HEK293 (cell line): Measurements from ENCODE around the gene OVOL3.

Source experiments
- BCL11B ChIP-seq: fragments of 450-650 bp; formaldehyde crosslinking; IDR thresholded peaks from 2 replicates; pipeline ENCODE4 v1.5.1; 2016; ENCODE audit warnings: low read depth, missing biosample characterization, missing genetic modification characterization
- EGR2 ChIP-seq: fragments of 450-650 bp; formaldehyde crosslinking; IDR thresholded peaks from 2 replicates; pipeline ENCODE4 v1.5.1; 2016; ENCODE audit warnings: low read depth, missing biosample characterization, missing genetic modification characterization
- SCRT2 ChIP-seq: fragments of 450-650 bp; formaldehyde crosslinking; IDR thresholded peaks from 2 replicates; pipeline ENCODE4 v1.5.1; 2016; ENCODE audit warnings: missing biosample characterization, missing genetic modification characterization
- SP2 ChIP-seq: fragments of 450-650 bp; formaldehyde crosslinking; IDR thresholded peaks from 2 replicates; pipeline ENCODE4 v1.5.1; 2016; ENCODE audit warnings: missing biosample characterization, missing genetic modification characterization
- YY2 ChIP-seq: fragments of 450-650 bp; formaldehyde crosslinking; IDR thresholded peaks from 2 replicates; pipeline ENCODE4 v1.5.1; 2016; ENCODE audit warnings: missing biosample characterization, missing genetic modification characterization
- ZBTB48 ChIP-seq: fragments of 450-650 bp; formaldehyde crosslinking; IDR thresholded peaks from 2 replicates; pipeline ENCODE4 v1.5.1; 2016; ENCODE audit warnings: missing biosample characterization, missing genetic modification characterization
- ZBTB8A ChIP-seq: fragments of 450-650 bp; formaldehyde crosslinking; IDR thresholded peaks from 2 replicates; pipeline ENCODE4 v1.5.1; 2016; ENCODE audit warnings: missing biosample characterization, missing genetic modification characterization
- ZFP3 ChIP-seq: fragments of 450-650 bp; formaldehyde crosslinking; IDR thresholded peaks from 2 replicates; pipeline ENCODE4 v1.5.1; 2016; ENCODE audit warnings: low read depth, missing biosample characterization, missing genetic modification characterization
- ZFP69B ChIP-seq: fragments of 450-650 bp; formaldehyde crosslinking; IDR thresholded peaks from 2 replicates; pipeline ENCODE4 v1.5.1; 2016; ENCODE audit warnings: missing biosample characterization, missing genetic modification characterization
- ZNF335 ChIP-seq: fragments of 450-650 bp; formaldehyde crosslinking; conservative IDR thresholded peaks from 2 replicates; pipeline ENCODE4 v1.5.1; 2016; ENCODE audit warnings: missing biosample characterization, missing genetic modification characterization
- ZNF561 ChIP-seq: fragments of 450-650 bp; IDR thresholded peaks from 2 replicates; pipeline ENCODE4 v1.5.1; 2018; ENCODE audit warnings: missing biosample characterization, missing genetic modification characterization, borderline replicate concordance
- ZNF610 ChIP-seq: fragments of 450-650 bp; formaldehyde crosslinking; IDR thresholded peaks from 2 replicates; pipeline ENCODE4 v1.5.1; 2016; ENCODE audit warnings: missing biosample characterization, missing genetic modification characterization, borderline replicate concordance
- ZNF664 ChIP-seq: fragments of 450-650 bp; formaldehyde crosslinking; IDR thresholded peaks from 2 replicates; pipeline ENCODE4 v1.5.1; 2016; ENCODE audit warnings: missing biosample characterization, missing genetic modification characterization
- TF ChIP-seq, protein P1 (sequence below): fragments of 450-650 bp; formaldehyde crosslinking; IDR thresholded peaks from 2 replicates; pipeline ENCODE4 v1.5.1; 2017; ENCODE audit warnings: missing biosample characterization, missing genetic modification characterization
- TF ChIP-seq, protein P2 (sequence below): fragments of 450-650 bp; formaldehyde crosslinking; IDR thresholded peaks from 2 replicates; pipeline ENCODE4 v1.5.1; 2016; ENCODE audit warnings: missing biosample characterization, missing genetic modification characterization
- TF ChIP-seq, protein P3 (sequence below): fragments of 450-650 bp; formaldehyde crosslinking; IDR thresholded peaks from 2 replicates; pipeline ENCODE4 v1.5.1; 2016; ENCODE audit warnings: missing biosample characterization, missing genetic modification characterization
- TF ChIP-seq, protein P4 (sequence below): fragments of 450-650 bp; formaldehyde crosslinking; IDR thresholded peaks from 2 replicates; pipeline ENCODE4 v1.5.1; 2017; ENCODE audit warnings: missing biosample characterization, mild to moderate bottlenecking, missing genetic modification characterization, moderate library complexity
- TF ChIP-seq, protein P5 (sequence below): fragments of 450-650 bp; formaldehyde crosslinking; IDR thresholded peaks from 2 replicates; pipeline ENCODE4 v1.5.1; 2016; ENCODE audit warnings: missing biosample characterization, missing genetic modification characterization
- TF ChIP-seq, protein P6 (sequence below): fragments of 450-650 bp; formaldehyde crosslinking; IDR thresholded peaks from 2 replicates; pipeline ENCODE4 v1.5.1; 2016; ENCODE audit warnings: missing biosample characterization, missing genetic modification characterization, borderline replicate concordance
- TF ChIP-seq, protein P7 (sequence below): fragments of 450-650 bp; formaldehyde crosslinking; IDR thresholded peaks from 2 replicates; pipeline ENCODE4 v1.5.1; 2016; ENCODE audit warnings: missing biosample characterization, missing genetic modification characterization

The OVOL3 gene

DNA sequence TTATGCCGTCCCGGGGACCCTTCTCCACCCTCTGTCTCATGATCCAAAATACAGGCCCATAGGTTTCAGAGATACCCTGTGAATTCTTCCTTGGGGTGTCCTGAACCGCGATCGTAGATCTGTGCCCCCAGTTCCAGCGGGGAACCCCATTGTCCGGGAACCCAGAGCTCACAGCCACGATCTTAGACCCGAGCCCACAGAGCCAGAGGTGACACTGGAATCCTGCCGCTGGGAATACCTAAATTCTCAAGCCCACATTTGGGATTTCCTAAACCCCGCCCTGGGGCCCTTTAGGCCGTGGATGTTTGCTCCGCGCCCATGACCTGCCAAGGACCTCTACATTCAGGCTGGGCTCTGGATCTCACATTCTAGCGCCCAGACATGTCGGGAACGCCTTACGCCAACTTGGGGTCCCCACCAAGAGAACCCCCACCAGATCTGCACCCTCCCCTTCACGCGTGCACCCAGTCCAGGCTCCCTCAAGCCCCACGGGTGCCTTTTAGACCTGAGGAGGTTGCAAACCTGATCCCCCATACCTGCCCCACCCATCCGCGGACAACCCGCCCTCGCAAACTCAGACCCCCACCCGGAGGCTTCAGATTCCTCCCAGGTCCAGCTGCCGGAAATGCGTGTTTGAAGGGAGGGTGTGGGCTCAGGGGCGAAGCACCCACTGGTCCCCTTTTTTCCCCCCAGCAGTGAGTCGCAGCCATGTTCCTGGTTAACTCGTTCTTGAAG, 29.5 kb downstream of the OVOL3 start (continued):
- TF ChIP-seq, protein P1, sequence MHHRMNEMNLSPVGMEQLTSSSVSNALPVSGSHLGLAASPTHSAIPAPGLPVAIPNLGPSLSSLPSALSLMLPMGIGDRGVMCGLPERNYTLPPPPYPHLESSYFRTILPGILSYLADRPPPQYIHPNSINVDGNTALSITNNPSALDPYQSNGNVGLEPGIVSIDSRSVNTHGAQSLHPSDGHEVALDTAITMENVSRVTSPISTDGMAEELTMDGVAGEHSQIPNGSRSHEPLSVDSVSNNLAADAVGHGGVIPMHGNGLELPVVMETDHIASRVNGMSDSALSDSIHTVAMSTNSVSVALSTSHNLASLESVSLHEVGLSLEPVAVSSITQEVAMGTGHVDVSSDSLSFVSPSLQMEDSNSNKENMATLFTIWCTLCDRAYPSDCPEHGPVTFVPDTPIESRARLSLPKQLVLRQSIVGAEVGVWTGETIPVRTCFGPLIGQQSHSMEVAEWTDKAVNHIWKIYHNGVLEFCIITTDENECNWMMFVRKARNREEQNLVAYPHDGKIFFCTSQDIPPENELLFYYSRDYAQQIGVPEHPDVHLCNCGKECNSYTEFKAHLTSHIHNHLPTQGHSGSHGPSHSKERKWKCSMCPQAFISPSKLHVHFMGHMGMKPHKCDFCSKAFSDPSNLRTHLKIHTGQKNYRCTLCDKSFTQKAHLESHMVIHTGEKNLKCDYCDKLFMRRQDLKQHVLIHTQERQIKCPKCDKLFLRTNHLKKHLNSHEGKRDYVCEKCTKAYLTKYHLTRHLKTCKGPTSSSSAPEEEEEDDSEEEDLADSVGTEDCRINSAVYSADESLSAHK (tag by site-specific recombination), result peak; percentile 18; the same call in 1 of the 2 replicates
- TF ChIP-seq YY2 (tag by site-specific recombination) (peak; percentile 21; the same call in 1 of the 2 replicates), SP2 (tag by site-specific recombination) (peak; percentile 5), ZNF561 (tag by site-specific recombination) (no peak), ZFP69B (tag by site-specific recombination) (peak; percentile 31; the same call in 1 of the 2 replicates), ZNF664 (tag by site-specific recombination) (no peak), ZBTB48 (tag by site-specific recombination) (peak; percentile 29), BCL11B (peak; percentile 86), EGR2 (peak; percentile 54), ZFP3 (tag by site-specific recombination) (no peak), SCRT2 (no peak), ZNF610 (tag by site-specific recombination) (0 out of 2 replicates have a peak, but pooled peaks have one; percentile 41), ZBTB8A (tag by site-specific recombination) (peak; percentile 82), ZNF335 (tag by site-specific recombination) (peak; percentile 93)
- TF ChIP-seq, protein P2, sequence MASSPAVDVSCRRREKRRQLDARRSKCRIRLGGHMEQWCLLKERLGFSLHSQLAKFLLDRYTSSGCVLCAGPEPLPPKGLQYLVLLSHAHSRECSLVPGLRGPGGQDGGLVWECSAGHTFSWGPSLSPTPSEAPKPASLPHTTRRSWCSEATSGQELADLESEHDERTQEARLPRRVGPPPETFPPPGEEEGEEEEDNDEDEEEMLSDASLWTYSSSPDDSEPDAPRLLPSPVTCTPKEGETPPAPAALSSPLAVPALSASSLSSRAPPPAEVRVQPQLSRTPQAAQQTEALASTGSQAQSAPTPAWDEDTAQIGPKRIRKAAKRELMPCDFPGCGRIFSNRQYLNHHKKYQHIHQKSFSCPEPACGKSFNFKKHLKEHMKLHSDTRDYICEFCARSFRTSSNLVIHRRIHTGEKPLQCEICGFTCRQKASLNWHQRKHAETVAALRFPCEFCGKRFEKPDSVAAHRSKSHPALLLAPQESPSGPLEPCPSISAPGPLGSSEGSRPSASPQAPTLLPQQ (tag by site-specific recombination), result no peak; the same call in 1 of the 2 replicates
- TF ChIP-seq, protein P3, sequence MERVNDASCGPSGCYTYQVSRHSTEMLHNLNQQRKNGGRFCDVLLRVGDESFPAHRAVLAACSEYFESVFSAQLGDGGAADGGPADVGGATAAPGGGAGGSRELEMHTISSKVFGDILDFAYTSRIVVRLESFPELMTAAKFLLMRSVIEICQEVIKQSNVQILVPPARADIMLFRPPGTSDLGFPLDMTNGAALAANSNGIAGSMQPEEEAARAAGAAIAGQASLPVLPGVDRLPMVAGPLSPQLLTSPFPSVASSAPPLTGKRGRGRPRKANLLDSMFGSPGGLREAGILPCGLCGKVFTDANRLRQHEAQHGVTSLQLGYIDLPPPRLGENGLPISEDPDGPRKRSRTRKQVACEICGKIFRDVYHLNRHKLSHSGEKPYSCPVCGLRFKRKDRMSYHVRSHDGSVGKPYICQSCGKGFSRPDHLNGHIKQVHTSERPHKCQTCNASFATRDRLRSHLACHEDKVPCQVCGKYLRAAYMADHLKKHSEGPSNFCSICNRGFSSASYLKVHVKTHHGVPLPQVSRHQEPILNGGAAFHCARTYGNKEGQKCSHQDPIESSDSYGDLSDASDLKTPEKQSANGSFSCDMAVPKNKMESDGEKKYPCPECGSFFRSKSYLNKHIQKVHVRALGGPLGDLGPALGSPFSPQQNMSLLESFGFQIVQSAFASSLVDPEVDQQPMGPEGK (tag by site-specific recombination), result peak; percentile 96
- TF ChIP-seq, protein P4, sequence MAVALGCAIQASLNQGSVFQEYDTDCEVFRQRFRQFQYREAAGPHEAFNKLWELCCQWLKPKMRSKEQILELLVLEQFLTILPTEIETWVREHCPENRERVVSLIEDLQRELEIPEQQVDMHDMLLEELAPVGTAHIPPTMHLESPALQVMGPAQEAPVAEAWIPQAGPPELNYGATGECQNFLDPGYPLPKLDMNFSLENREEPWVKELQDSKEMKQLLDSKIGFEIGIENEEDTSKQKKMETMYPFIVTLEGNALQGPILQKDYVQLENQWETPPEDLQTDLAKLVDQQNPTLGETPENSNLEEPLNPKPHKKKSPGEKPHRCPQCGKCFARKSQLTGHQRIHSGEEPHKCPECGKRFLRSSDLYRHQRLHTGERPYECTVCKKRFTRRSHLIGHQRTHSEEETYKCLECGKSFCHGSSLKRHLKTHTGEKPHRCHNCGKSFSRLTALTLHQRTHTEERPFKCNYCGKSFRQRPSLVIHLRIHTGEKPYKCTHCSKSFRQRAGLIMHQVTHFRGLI (tag by site-specific recombination), result peak; percentile 63
- TF ChIP-seq, protein P5, sequence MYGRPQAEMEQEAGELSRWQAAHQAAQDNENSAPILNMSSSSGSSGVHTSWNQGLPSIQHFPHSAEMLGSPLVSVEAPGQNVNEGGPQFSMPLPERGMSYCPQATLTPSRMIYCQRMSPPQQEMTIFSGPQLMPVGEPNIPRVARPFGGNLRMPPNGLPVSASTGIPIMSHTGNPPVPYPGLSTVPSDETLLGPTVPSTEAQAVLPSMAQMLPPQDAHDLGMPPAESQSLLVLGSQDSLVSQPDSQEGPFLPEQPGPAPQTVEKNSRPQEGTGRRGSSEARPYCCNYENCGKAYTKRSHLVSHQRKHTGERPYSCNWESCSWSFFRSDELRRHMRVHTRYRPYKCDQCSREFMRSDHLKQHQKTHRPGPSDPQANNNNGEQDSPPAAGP (tag by site-specific recombination), result peak; percentile 90
- TF ChIP-seq, protein P6, sequence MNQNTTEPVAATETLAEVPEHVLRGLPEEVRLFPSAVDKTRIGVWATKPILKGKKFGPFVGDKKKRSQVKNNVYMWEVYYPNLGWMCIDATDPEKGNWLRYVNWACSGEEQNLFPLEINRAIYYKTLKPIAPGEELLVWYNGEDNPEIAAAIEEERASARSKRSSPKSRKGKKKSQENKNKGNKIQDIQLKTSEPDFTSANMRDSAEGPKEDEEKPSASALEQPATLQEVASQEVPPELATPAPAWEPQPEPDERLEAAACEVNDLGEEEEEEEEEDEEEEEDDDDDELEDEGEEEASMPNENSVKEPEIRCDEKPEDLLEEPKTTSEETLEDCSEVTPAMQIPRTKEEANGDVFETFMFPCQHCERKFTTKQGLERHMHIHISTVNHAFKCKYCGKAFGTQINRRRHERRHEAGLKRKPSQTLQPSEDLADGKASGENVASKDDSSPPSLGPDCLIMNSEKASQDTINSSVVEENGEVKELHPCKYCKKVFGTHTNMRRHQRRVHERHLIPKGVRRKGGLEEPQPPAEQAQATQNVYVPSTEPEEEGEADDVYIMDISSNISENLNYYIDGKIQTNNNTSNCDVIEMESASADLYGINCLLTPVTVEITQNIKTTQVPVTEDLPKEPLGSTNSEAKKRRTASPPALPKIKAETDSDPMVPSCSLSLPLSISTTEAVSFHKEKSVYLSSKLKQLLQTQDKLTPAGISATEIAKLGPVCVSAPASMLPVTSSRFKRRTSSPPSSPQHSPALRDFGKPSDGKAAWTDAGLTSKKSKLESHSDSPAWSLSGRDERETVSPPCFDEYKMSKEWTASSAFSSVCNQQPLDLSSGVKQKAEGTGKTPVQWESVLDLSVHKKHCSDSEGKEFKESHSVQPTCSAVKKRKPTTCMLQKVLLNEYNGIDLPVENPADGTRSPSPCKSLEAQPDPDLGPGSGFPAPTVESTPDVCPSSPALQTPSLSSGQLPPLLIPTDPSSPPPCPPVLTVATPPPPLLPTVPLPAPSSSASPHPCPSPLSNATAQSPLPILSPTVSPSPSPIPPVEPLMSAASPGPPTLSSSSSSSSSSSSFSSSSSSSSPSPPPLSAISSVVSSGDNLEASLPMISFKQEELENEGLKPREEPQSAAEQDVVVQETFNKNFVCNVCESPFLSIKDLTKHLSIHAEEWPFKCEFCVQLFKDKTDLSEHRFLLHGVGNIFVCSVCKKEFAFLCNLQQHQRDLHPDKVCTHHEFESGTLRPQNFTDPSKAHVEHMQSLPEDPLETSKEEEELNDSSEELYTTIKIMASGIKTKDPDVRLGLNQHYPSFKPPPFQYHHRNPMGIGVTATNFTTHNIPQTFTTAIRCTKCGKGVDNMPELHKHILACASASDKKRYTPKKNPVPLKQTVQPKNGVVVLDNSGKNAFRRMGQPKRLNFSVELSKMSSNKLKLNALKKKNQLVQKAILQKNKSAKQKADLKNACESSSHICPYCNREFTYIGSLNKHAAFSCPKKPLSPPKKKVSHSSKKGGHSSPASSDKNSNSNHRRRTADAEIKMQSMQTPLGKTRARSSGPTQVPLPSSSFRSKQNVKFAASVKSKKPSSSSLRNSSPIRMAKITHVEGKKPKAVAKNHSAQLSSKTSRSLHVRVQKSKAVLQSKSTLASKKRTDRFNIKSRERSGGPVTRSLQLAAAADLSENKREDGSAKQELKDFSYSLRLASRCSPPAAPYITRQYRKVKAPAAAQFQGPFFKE (tag by site-specific recombination), result no peak
- TF ChIP-seq, protein P7, sequence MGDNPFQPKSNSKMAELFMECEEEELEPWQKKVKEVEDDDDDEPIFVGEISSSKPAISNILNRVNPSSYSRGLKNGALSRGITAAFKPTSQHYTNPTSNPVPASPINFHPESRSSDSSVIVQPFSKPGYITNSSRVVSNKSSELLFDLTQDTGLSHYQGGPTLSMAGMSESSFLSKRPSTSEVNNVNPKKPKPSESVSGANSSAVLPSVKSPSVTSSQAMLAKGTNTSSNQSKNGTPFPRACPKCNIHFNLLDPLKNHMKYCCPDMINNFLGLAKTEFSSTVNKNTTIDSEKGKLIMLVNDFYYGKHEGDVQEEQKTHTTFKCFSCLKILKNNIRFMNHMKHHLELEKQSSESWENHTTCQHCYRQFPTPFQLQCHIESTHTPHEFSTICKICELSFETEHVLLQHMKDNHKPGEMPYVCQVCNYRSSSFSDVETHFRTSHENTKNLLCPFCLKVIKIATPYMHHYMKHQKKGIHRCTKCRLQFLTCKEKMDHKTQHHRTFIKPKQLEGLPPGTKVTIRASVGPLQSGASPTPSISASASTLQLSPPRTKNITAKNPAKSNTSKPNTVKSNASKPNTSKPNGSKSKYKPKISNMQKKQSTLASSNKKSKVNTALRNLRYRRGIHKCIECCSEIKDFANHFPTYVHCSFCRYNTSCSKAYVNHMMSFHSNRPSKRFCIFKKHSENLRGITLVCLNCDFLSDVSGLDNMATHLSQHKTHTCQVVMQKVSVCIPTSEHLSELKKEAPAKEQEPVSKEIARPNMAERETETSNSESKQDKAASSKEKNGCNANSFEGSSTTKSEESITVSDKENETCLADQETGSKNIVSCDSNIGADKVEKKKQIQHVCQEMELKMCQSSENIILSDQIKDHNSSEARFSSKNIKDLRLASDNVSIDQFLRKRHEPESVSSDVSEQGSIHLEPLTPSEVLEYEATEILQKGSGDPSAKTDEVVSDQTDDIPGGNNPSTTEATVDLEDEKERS (tag by site-specific recombination), result no peak
